H9 (cell line): Measurements from ENCODE around the gene BRSK2. TPM values are rescaled to one million over a fixed set of nuclear protein-coding genes. Genes with fewer than 3 reads are reported as not detected.

Experiments used
- DNase-seq: peaks from one replicate; pipeline ENCODE4 v3.0.0-alpha.2; 2017
- H2AFZ ChIP-seq: one replicate; pipeline ENCODE4 v1.6.1; 2013; ENCODE audit warnings: mild to moderate bottlenecking, low read length, control low read depth, moderate library complexity
- H2AK5ac ChIP-seq: 2 replicates; pipeline ENCODE4 v1.6.1; 2013; ENCODE audit warnings: low read length, control low read depth, mixed read lengths; ENCODE audit not compliant: insufficient read length
- H2BK120ac ChIP-seq: one replicate; pipeline ENCODE4 v1.6.1; 2013; ENCODE audit warnings: low read depth, mild to moderate bottlenecking, low read length, control low read depth, inconsistent platforms; ENCODE audit not compliant: poor library complexity, severe bottlenecking
- H2BK12ac ChIP-seq: 2 replicates; pipeline ENCODE4 v1.6.1; 2013; ENCODE audit warnings: low read length, control low read depth, mixed read lengths, low read depth; ENCODE audit not compliant: insufficient read length
- H2BK15ac ChIP-seq: 2 replicates; pipeline ENCODE4 v1.6.1; 2013; ENCODE audit warnings: low read depth, low read length, control low read depth
- H2BK20ac ChIP-seq: one replicate; pipeline ENCODE4 v1.6.1; 2013; ENCODE audit warnings: low read depth, mild to moderate bottlenecking, low read length, control low read depth, inconsistent platforms; ENCODE audit not compliant: poor library complexity, severe bottlenecking
- H2BK5ac ChIP-seq: 2 replicates; pipeline ENCODE4 v1.6.1; 2013; ENCODE audit warnings: low read length, control low read depth, mixed read lengths; ENCODE audit not compliant: insufficient read length
- H3K14ac ChIP-seq: 2 replicates; pipeline ENCODE4 v1.6.1; 2013; ENCODE audit warnings: low read length, control low read depth; ENCODE audit not compliant: insufficient read depth
- H3K18ac ChIP-seq: 2 replicates; pipeline ENCODE4 v1.6.1; 2013; ENCODE audit warnings: low read depth, mild to moderate bottlenecking, mixed read lengths, low read length, control low read depth; ENCODE audit not compliant: insufficient read length
- H3K23ac ChIP-seq: 2 replicates; pipeline ENCODE4 v1.6.1; 2013; ENCODE audit warnings: low read length, control low read depth, mixed read lengths, low read depth; ENCODE audit not compliant: insufficient read length
- H3K23me2 ChIP-seq: 2 replicates; pipeline ENCODE4 v1.6.1; 2013; ENCODE audit warnings: low read depth, mild to moderate bottlenecking, mixed read lengths, low read length, control low read depth; ENCODE audit not compliant: insufficient read length, poor library complexity, severe bottlenecking
- H3K27ac ChIP-seq: 2 replicates; pipeline ENCODE4 v1.5.1; 2013; ENCODE audit warnings: low read length, control low read depth, mixed read lengths, low read depth; ENCODE audit not compliant: insufficient read length
- H3K27me3 ChIP-seq: 2 replicates; pipeline ENCODE4 v1.6.1; 2013; ENCODE audit warnings: low read length, control low read depth, inconsistent platforms; ENCODE audit not compliant: insufficient read depth
- H3K4ac ChIP-seq: 2 replicates; pipeline ENCODE4 v1.6.1; 2013; ENCODE audit warnings: low read depth, mild to moderate bottlenecking, control low read depth, inconsistent platforms, low read length, moderate library complexity
- H3K4me1 ChIP-seq: 2 replicates; pipeline ENCODE4 v1.6.1; 2013; ENCODE audit warnings: low read length, control low read depth, inconsistent platforms; ENCODE audit not compliant: insufficient read depth
- H3K4me2 ChIP-seq: 2 replicates; pipeline ENCODE4 v1.6.1; 2013; ENCODE audit warnings: low read length, control low read depth, mixed read lengths; ENCODE audit not compliant: insufficient read length, insufficient read depth
- H3K56ac ChIP-seq: 2 replicates; pipeline ENCODE4 v1.6.1; 2013; ENCODE audit warnings: low read depth, mild to moderate bottlenecking, mixed read lengths, low read length, control low read depth; ENCODE audit not compliant: insufficient read length
- H3K79me1 ChIP-seq: 2 replicates; pipeline ENCODE4 v1.6.1; 2013; ENCODE audit warnings: low read depth, mild to moderate bottlenecking, moderate library complexity, low read length, control low read depth, inconsistent platforms; ENCODE audit not compliant: insufficient read depth, poor library complexity, severe bottlenecking
- H3K79me2 ChIP-seq: 2 replicates; pipeline ENCODE4 v1.6.1; 2013; ENCODE audit warnings: low read length, control low read depth, inconsistent platforms; ENCODE audit not compliant: insufficient read depth
- H3K9ac ChIP-seq: 2 replicates; pipeline ENCODE4 v1.6.1; 2013; ENCODE audit warnings: low read length, control low read depth, mixed read lengths; ENCODE audit not compliant: insufficient read length; ENCODE audit errors: extremely low read depth
- H3K9me3 ChIP-seq: one replicate; pipeline ENCODE4 v1.6.1; 2013; ENCODE audit warnings: low read depth, low read length, inconsistent platforms; ENCODE audit not compliant: control insufficient read depth
- H3T11ph ChIP-seq: one replicate; pipeline ENCODE4 v1.6.1; 2013; ENCODE audit warnings: mild to moderate bottlenecking, low read length, control low read depth, inconsistent platforms
- H4K20me1 ChIP-seq: one replicate; pipeline ENCODE4 v1.6.1; 2013; ENCODE audit not compliant: control insufficient read depth, insufficient read length, insufficient read depth
- H4K5ac ChIP-seq: 2 replicates; pipeline ENCODE4 v1.6.1; 2013; ENCODE audit warnings: low read depth, mild to moderate bottlenecking, mixed read lengths, low read length, control low read depth; ENCODE audit not compliant: insufficient read length
- H4K8ac ChIP-seq: replicated peaks from 2 replicates; pipeline ENCODE4 v1.6.1; 2013; ENCODE audit warnings: low read length, control low read depth, mixed read lengths, low read depth; ENCODE audit not compliant: insufficient read length
- H4K91ac ChIP-seq: 2 replicates; pipeline ENCODE4 v1.6.1; 2013; ENCODE audit warnings: low read depth, mild to moderate bottlenecking, moderate library complexity, mixed read lengths, low read length, control low read depth; ENCODE audit not compliant: insufficient read length
- H3K27ac Mint-ChIP-seq, 3 experiments: 2 replicates in 2 of 3; 3 replicates in 1 of 3; pipeline ENCODE4 v1.8.0; 2020 to 2021; ENCODE audit warnings: mixed read lengths in 3 of 3, mild to moderate bottlenecking in 1 of 3, moderate library complexity in 1 of 3
- H3K27me3 Mint-ChIP-seq: 2 replicates; pipeline ENCODE4 v1.8.0; 2021; ENCODE audit warnings: low read depth, mild to moderate bottlenecking, moderate library complexity, mixed read lengths
- H3K36me3 Mint-ChIP-seq, 3 experiments: 2 replicates in 2 of 3; 3 replicates in 1 of 3; pipeline ENCODE4 v1.8.0; 2020 to 2021; ENCODE audit warnings: low read depth in 3 of 3, mixed read lengths in 3 of 3; ENCODE audit not compliant: insufficient read depth in 1 of 3
- H3K4me1 Mint-ChIP-seq, 2 experiments: 2 replicates each; pipeline ENCODE4 v1.8.0; 2020; ENCODE audit warnings: mixed read lengths in 2 of 2
- H3K4me3 Mint-ChIP-seq, 2 experiments: 2 replicates in 1 of 2; 3 replicates in 1 of 2; pipeline ENCODE4 v1.8.0; 2020 to 2021; ENCODE audit warnings: mild to moderate bottlenecking in 2 of 2, mixed read lengths in 2 of 2, moderate library complexity in 1 of 2
- H3K9me3 Mint-ChIP-seq, 2 experiments: 2 replicates in 1 of 2; 3 replicates in 1 of 2; pipeline ENCODE4 v1.8.0; 2020; ENCODE audit warnings: mild to moderate bottlenecking in 2 of 2, mixed read lengths in 2 of 2, moderate library complexity in 1 of 2
- WGBS: extraction: QIAGEN DNeasy Blood & Tissue Kit; methylation state at CpG from one replicate; pipeline ENCODE4 v1.1.7; 2013; ENCODE audit warnings: missing lambda C conversion rate, low lambda C conversion rate, mixed read lengths; ENCODE audit not compliant: insufficient read length; ENCODE audit errors: extremely low coverage; 5-methylcytosine and 5-hydroxymethylcytosine counted together
- total RNA-seq: library from RNA; stranded (reverse); gene quantifications from 2 replicates; pipeline ENCODE4 v1.2.1, GENCODE V29; 2021
- TF ChIP-seq, protein P1 (sequence below): fragments of 200-600 bp; sonication (generic); conservative IDR thresholded peaks from 3 replicates; pipeline ENCODE4 v1.8.0; 2021; ENCODE audit warnings: antibody characterized with exemption, mild to moderate bottlenecking

The BRSK2 gene
- total RNA-seq, 1 experiment from 2014 or later, result 28.4 TPM

DNA sequence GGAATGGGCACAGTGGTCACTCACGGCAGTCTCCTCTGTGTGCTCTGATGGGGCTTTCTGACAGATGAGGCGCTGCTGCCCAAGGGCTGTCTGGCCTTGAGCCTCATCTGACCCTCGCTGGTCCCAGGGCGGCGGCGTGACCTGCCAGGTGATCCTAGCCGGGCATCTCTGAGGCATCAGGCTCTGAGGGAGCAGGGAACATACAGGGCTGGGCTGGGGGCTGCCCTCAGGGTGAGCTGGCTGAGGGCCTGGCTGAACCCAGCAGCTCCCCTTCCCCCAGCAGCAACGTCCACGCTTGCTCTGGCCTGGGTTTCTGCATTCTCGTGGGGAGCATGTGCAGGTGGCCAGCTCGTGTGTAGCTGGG is 49.2 kb downstream of the BRSK2 start:
- no peaks in the 10 kb centered on the region for H3K9me3 Mint-ChIP-seq
- H3K9me3 ChIP-seq, result no peaks in the 10 kb centered on the region
- H3K79me2 ChIP-seq, result no peaks in the 10 kb centered on the region
- H4K91ac ChIP-seq, result no peak overlapping the region
- H4K8ac ChIP-seq, result no peak overlapping the region
- no peak overlapping the region for H3K4me2 ChIP-seq
- no peaks in the 10 kb centered on the region for H3K23me2 ChIP-seq
- no peak overlapping the region for H2AFZ ChIP-seq
- H2BK12ac ChIP-seq, result no peak overlapping the region
- no peaks in the 10 kb centered on the region for H4K20me1 ChIP-seq
- no peak overlapping the region for H4K5ac ChIP-seq
- peaks cover 5 to 6% (median 5%) of the 10 kb centered on the region in 3 experiments; a peak in 6 of 7 replicates for H3K36me3 Mint-ChIP-seq
- no peaks in the 10 kb centered on the region for H3K79me1 ChIP-seq
- H3K18ac ChIP-seq, result no peak overlapping the region
- H2BK20ac ChIP-seq, result no peak overlapping the region
- WGBS, result no CpG with 5 or more reads among the region's 11 CpGs
- no peak overlapping the region for H2BK5ac ChIP-seq
- no peak overlapping the region for H3K14ac ChIP-seq
- no peak overlapping the region for H3K23ac ChIP-seq
- H2AK5ac ChIP-seq, result no peak overlapping the region
- H3K4me1 Mint-ChIP-seq, result peaks cover 0 to 3% of the 10 kb centered on the region in 2 experiments; a peak in 1 of 4 replicates
- no peak overlapping the region for H3K4me3 Mint-ChIP-seq
- DNase-seq, result no peak
- no peak overlapping the region for H3T11ph ChIP-seq
- no peak overlapping the region for H3K27ac ChIP-seq
- no peaks in the 10 kb centered on the region for H3K27me3 ChIP-seq
- no peak overlapping the region for H3K56ac ChIP-seq
- H2BK15ac ChIP-seq, result no peak overlapping the region
- no peaks in the 10 kb centered on the region; the same call in 1 of the 2 replicates for H3K4me1 ChIP-seq
- H3K9ac ChIP-seq, result no peak overlapping the region
- H3K4ac ChIP-seq, result no peak overlapping the region
- TF ChIP-seq, protein P1, sequence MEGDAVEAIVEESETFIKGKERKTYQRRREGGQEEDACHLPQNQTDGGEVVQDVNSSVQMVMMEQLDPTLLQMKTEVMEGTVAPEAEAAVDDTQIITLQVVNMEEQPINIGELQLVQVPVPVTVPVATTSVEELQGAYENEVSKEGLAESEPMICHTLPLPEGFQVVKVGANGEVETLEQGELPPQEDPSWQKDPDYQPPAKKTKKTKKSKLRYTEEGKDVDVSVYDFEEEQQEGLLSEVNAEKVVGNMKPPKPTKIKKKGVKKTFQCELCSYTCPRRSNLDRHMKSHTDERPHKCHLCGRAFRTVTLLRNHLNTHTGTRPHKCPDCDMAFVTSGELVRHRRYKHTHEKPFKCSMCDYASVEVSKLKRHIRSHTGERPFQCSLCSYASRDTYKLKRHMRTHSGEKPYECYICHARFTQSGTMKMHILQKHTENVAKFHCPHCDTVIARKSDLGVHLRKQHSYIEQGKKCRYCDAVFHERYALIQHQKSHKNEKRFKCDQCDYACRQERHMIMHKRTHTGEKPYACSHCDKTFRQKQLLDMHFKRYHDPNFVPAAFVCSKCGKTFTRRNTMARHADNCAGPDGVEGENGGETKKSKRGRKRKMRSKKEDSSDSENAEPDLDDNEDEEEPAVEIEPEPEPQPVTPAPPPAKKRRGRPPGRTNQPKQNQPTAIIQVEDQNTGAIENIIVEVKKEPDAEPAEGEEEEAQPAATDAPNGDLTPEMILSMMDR, result no peak
- H2BK120ac ChIP-seq, result no peak overlapping the region
- no peaks in the 10 kb centered on the region for H3K27me3 Mint-ChIP-seq
- no peak overlapping the region for H3K27ac Mint-ChIP-seq
